GM21529 (cell line): Measurements from ENCODE around the gene GRID2.

Experiments used
- ATAC-seq: cut with Tn5 transposase; IDR thresholded peaks from one replicate; pipeline ENCODE4 v1.9.1; 2021; ENCODE audit not compliant: unreplicated experiment

The GRID2 gene

GRCh38 chr4:93775551-93775950, 1471.8 kb downstream of the GRID2 start:
- no peak for ATAC-seq

DNA sequence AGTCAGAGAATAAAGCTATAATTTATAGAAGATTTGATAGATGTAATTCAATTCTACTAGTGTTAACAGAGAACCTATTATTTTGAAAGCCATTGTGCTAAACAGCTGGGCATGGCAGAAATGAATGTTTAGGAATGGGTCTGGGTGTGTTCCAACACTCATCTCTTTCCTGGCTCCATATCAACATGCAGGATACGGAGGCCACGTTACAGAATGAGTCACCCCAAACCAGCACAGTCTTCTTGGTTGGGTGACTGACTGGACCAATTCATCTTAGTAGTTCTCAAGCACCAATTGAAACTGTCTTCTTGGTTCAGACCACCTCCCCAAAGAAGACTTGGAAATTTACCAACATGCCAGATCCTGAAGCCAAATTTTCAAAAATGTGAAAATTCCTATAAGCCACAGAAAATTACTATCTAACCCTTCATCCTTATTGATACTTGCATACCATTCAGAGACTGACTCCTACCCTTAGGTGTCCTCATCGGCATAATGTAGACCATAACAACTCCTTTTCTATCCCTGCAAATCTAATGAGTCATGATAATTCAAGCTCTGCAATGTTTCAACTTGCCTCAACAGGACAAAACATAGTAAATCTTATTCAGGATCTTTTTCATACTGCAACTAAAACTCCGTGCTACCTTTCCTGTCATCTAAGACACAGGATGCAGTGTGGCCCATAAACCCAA, 1472.8 kb downstream of the GRID2 start:
- no peak for ATAC-seq

GRCh38 chr4:93777081-93777460, 1473.3 kb downstream of the GRID2 start:
- no peak for ATAC-seq

- ATAC-seq, result no peak
Measured at GRCh38 chr4:93779228-93779627, 1475.5 kb downstream of the GRID2 start.

DNA sequence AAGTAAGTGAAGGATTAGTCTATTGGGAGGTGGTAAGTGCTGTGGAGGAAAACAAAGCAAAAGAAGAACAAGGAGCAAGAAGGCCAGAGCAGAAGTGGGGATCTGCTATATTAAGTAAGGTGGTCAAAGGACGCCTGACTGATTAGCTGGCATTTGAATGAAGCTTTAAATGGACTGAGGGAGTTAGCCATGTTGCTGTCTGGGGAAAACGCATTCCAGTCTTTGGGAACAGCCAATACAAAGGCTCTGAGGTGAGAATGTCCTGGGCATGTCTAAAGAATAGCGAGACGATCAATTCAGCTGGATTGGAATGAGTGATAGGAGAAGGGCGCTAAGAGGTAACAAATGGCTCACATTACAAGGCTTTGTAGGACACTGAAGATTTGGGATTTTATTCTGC, 1476.3 kb downstream of the GRID2 start:
- no peak for ATAC-seq

DNA sequence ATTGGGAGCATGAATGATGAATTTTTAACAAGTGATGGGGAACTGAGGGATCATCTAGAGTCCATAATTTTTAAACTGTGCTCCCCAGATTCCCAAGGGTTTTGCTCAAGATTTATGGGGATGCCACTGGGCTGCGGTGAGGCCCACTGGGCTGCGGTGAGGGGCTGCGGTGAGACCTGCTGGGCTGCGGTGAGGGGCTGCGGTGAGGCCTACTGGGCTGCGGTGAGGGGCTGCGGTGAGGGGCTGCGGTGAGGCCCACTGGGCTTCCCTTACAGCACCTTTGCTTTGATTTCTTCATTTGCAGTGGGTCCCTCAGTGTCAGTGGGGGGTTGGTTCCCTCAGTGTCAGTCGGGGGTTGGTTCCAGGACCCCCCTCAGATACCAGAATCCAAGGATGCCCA, 1477.4 kb downstream of the GRID2 start:
- no peak for ATAC-seq

- no peak for ATAC-seq
Measured at GRCh38 chr4:93786149-93786548, 1482.4 kb downstream of the GRID2 start.

- no peak for ATAC-seq
Measured at GRCh38 chr4:93788712-93789111, 1484.9 kb downstream of the GRID2 start.

- peak; percentile 88 for ATAC-seq
Measured at GRCh38 chr4:93791570-93792195, 1487.9 kb downstream of the GRID2 start.

- ATAC-seq, result no peak
Measured at GRCh38 chr4:93802045-93802444, 1498.3 kb downstream of the GRID2 start.

DNA sequence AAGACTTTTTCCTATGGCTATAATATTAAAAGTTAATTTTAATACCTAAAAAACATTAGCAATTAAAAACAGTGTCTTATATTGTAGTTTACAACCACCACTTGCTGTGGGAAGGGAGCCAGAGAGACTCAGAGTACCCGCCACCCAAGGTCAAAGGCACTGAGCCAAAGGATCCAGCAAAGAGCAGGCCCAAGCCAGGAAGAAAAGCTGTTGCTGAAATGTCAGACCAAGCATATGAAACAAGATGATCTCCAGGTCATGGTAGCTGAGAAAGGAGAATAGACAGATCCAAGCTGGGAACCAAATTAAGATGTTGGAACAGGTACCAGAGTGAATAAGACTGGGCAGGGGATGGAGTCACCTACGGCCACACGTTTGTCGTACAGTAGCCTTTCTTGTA, 1506.0 kb downstream of the GRID2 start:
- no peak for ATAC-seq

GRCh38 chr4:93810340-93810992, 1506.7 kb downstream of the GRID2 start:
- ATAC-seq, result no peak

- ATAC-seq, result no peak
Measured at GRCh38 chr4:93813092-93813491, 1509.3 kb downstream of the GRID2 start.

DNA sequence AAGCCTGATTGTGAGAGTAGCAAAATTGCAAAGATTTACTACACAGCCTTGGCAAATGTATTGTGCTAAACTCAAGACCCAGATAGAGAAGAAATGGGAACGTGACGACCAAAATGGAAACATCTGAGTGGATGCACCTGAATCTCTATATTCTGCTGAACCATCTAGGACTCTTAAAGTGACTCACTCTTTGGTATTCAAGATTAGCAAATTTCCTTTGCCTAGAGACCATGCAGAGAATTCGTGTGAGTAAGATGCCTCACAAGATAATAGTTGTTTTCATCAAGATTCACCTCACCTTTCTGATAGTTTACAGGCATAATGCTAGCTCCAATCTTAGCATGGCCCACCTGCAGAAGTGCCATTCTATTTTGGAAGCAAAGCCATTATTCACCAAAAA, 1510.4 kb downstream of the GRID2 start:
- ATAC-seq, result no peak

- ATAC-seq, result no peak
Measured at GRCh38 chr4:93814722-93815121, 1511.0 kb downstream of the GRID2 start.
